HG02852 (cell line): Measurements from ENCODE around the gene EYS.
A peak's percentile ranks its signal among the peaks of the same experiment; 100 is the strongest.

Experiments used
- ATAC-seq: cut with Tn5 transposase; IDR thresholded peaks from one replicate; pipeline ENCODE4 v1.9.1; 2021; ENCODE audit warnings: mild to moderate bottlenecking, moderate library complexity; ENCODE audit not compliant: unreplicated experiment

Gene EYS

GRCh38 chr6:63724721-63725120 is 1982.3 kb downstream of the EYS start:
- no peak for ATAC-seq

GRCh38 chr6:63721181-63721580 is 1985.8 kb downstream of the EYS start:
- ATAC-seq = no peak

- peak; percentile 64 for ATAC-seq
Observed at GRCh38 chr6:63716169-63716568, 1990.9 kb downstream of the EYS start.

GRCh38 chr6:63714091-63714490 is 1992.9 kb downstream of the EYS start:
- no peak for ATAC-seq

GRCh38 chr6:63713332-63713731 is 1993.7 kb downstream of the EYS start:
- ATAC-seq = no peak

- no peak for ATAC-seq
Observed at GRCh38 chr6:63709148-63709547, 1997.9 kb downstream of the EYS start.

- no peak for ATAC-seq
Observed at GRCh38 chr6:63708631-63709030, 1998.4 kb downstream of the EYS start.

- no peak for ATAC-seq
Observed at GRCh38 chr6:63706630-63707029, 2000.4 kb downstream of the EYS start.

GRCh38 chr6:63705707-63706106 is 2001.3 kb downstream of the EYS start:
- ATAC-seq = no peak

GRCh38 chr6:63690221-63690620 is 2016.8 kb downstream of the EYS start:
- ATAC-seq = no peak

- no peak for ATAC-seq
Observed at GRCh38 chr6:63689421-63689820, 2017.6 kb downstream of the EYS start.

GRCh38 chr6:63685446-63686379 is 2021.3 kb downstream of the EYS start:
- ATAC-seq = peak; percentile 92

GRCh38 chr6:63683071-63683603 is 2023.9 kb downstream of the EYS start:
- ATAC-seq = peak; percentile 33

GRCh38 chr6:63677282-63677681 is 2029.7 kb downstream of the EYS start:
- no peak for ATAC-seq

- no peak for ATAC-seq
Observed at GRCh38 chr6:63676412-63677114, 2030.5 kb downstream of the EYS start.

GRCh38 chr6:63675138-63675537 is 2031.9 kb downstream of the EYS start:
- no peak for ATAC-seq

GRCh38 chr6:63674635-63675034 is 2032.4 kb downstream of the EYS start:
- no peak for ATAC-seq

GRCh38 chr6:63673692-63674091 is 2033.3 kb downstream of the EYS start:
- ATAC-seq = no peak

- ATAC-seq = peak; percentile 57
Observed at GRCh38 chr6:63672582-63673129, 2034.4 kb downstream of the EYS start.

- ATAC-seq = no peak
Observed at GRCh38 chr6:63671098-63671754, 2035.8 kb downstream of the EYS start.
